ENCODE results near the gene SPRR2F. TPM values are rescaled to one million over a fixed set of nuclear protein-coding genes. Genes with fewer than 3 reads are reported as not detected.

The SPRR2F gene
- total and polyA plus RNA-seq, 2 of the 4 experiments (the other 2 are of a cell fraction) = not detected

DNA sequence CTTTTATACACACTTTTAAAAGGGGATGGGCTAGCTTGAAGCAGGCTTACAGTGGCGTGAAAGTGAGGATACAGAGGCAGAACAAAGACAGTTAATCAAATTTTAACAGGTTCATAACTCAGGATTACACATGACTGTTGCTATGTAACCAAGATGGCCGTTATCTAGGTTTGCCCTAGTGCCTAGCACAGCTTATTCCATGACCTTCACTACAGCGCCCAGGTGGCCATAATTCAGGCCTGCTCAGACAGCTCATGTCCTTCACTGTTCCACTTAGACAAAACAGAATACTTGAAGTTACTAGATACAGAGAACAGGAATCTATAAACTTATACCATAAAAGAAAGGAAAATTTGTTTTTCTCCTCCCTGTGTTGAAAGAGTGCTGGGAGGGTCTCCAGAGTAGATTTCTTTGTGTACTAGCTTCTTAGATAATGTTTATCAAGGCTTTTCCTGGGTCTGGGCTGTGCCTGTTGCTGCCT, 6.2 kb upstream of the SPRR2F start:
- no peak for DNase-seq
- Histone ChIP-seq H3K79me1 (ENCODE audit: low read depth in 1 of 2, low read length in 2 of 2) (no peaks in the 10 kb centered on the region), H3K23ac (ENCODE audit: low read depth, low read length) (no peak overlapping the region), H3K36me3 (ENCODE audit: control insufficient read depth, insufficient read depth, low read length) (no peaks in the 10 kb centered on the region), H2BK15ac (ENCODE audit: low read depth, low read length) (no peak overlapping the region), H3K27me3 (ENCODE audit: control insufficient read depth, insufficient read depth, low read length) (no peaks in the 10 kb centered on the region), H2BK5ac (ENCODE audit: low read depth, low read length, poor library complexity, severe bottlenecking) (no peak overlapping the region), H3K9ac (ENCODE audit: low read depth, low read length) (no peak overlapping the region), H4K8ac (ENCODE audit: low read depth in 2 of 2, low read length in 2 of 2) (no peak overlapping the region), H4K5ac (ENCODE audit: low read depth, low read length) (no peak overlapping the region), H2BK20ac (ENCODE audit: low read depth, low read length) (no peak overlapping the region), H3K27ac (ENCODE audit: insufficient read depth, low read length) (no peak overlapping the region), H3K18ac (ENCODE audit: low read depth, low read length) (no peak overlapping the region), H3K4ac (ENCODE audit: low read depth, low read length) (no peak overlapping the region), H2AK9ac (replicated peaks; ENCODE audit: low read depth, low read length, poor library complexity) (no peak overlapping the region), H3K4me1 (ENCODE audit: control insufficient read depth, insufficient read depth, low read length) (no peaks in the 10 kb centered on the region), H3K56ac (ENCODE audit: extremely low read depth, insufficient read depth, low read length) (no peak overlapping the region), H2BK120ac (ENCODE audit: low read depth, low read length) (no peak overlapping the region), H3K4me2 (ENCODE audit: low read depth, low read length) (no peak overlapping the region), H2AK5ac (ENCODE audit: low read depth, low read length) (no peak overlapping the region), H3K9me1 (ENCODE audit: insufficient read depth, low read length) (no peaks in the 10 kb centered on the region), H4K20me1 (ENCODE audit: insufficient read depth, low read length) (no peaks in the 10 kb centered on the region), H3K9me3 (ENCODE audit: control insufficient read depth, insufficient read depth, low read length) (no peaks in the 10 kb centered on the region), H4K91ac (ENCODE audit: insufficient read depth, low read depth, low read length) (no peak overlapping the region), H3K14ac (replicated peaks; ENCODE audit: low read depth, low read length) (no peak overlapping the region), H3K4me3 (ENCODE audit: insufficient read depth, low read depth, low read length) (no peak overlapping the region), H2AFZ (replicated peaks; ENCODE audit: low read length, poor library complexity) (no peak overlapping the region)
- no peak for ATAC-seq (ENCODE audit: low read depth)
- no CpG with 5 or more reads among the region's 3 CpGs for WGBS, 2 experiments (ENCODE audit: extremely low coverage in 2 of 2, insufficient read length in 1 of 2)
- in situ Hi-C loops (cut with MboI; ENCODE audit: low sequenced_read_pairs) (no loop called here), dilution Hi-C loops (cut with HindIII; ENCODE audit: low sequenced_read_pairs, unreplicated experiment) (no loop called here), intact Hi-C loops (cut with micrococcal nuclease) (no loop called here)
- CTCF ChIA-PET = no interaction called here
- BruUV-seq (replicated peaks) = no TSS peak
- TF ChIP-seq MAZ (IDR thresholded peaks at IDR 0.05; ENCODE audit: borderline replicate concordance, low read depth, low read length) (no peak), NFE2L2 (IDR thresholded peaks at IDR 0.05; ENCODE audit: low read depth, low read length) (no peak), RCOR1 (IDR thresholded peaks at IDR 0.05; ENCODE audit: insufficient replicate concordance, low read length) (no peak), FOS (IDR thresholded peaks at IDR 0.05; ENCODE audit: low read depth, low read length) (no peak), CHD1 (IDR thresholded peaks at IDR 0.05; ENCODE audit: low read depth, low read length) (no peak), SMC3 (IDR thresholded peaks at IDR 0.05; ENCODE audit: low read depth, low read length) (no peak)
- TF ChIP-seq, protein P1, sequence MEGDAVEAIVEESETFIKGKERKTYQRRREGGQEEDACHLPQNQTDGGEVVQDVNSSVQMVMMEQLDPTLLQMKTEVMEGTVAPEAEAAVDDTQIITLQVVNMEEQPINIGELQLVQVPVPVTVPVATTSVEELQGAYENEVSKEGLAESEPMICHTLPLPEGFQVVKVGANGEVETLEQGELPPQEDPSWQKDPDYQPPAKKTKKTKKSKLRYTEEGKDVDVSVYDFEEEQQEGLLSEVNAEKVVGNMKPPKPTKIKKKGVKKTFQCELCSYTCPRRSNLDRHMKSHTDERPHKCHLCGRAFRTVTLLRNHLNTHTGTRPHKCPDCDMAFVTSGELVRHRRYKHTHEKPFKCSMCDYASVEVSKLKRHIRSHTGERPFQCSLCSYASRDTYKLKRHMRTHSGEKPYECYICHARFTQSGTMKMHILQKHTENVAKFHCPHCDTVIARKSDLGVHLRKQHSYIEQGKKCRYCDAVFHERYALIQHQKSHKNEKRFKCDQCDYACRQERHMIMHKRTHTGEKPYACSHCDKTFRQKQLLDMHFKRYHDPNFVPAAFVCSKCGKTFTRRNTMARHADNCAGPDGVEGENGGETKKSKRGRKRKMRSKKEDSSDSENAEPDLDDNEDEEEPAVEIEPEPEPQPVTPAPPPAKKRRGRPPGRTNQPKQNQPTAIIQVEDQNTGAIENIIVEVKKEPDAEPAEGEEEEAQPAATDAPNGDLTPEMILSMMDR (conservative IDR thresholded peaks at IDR 0.05; ENCODE audit: low read depth, low read length) = no peak
- TF ChIP-seq, protein P2, sequence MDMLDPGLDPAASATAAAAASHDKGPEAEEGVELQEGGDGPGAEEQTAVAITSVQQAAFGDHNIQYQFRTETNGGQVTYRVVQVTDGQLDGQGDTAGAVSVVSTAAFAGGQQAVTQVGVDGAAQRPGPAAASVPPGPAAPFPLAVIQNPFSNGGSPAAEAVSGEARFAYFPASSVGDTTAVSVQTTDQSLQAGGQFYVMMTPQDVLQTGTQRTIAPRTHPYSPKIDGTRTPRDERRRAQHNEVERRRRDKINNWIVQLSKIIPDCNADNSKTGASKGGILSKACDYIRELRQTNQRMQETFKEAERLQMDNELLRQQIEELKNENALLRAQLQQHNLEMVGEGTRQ (IDR thresholded peaks at IDR 0.05; ENCODE audit: low read depth, low read length) = no peak
- POLR2A ChIA-PET (ENCODE audit: unreplicated experiment) = no interaction called here

Data from IMR-90 (cell line).